Neural crest cell (in vitro differentiated cells): ENCODE measurements around the gene TBC1D22B. TPM values are rescaled to one million over a fixed set of nuclear protein-coding genes. Genes with fewer than 3 reads are reported as not detected.

ENCODE experiments used
- DNase-seq: peaks from one replicate; pipeline ENCODE4 v3.0.0; 2021; ENCODE audit warnings: low read depth, mixed read lengths, low spot score
- H3K27ac Mint-ChIP-seq: one replicate; pipeline ENCODE4 v1.8.0; 2021; ENCODE audit warnings: mild to moderate bottlenecking, mixed read lengths; ENCODE audit not compliant: unreplicated experiment
- H3K27me3 Mint-ChIP-seq: 2 replicates; pipeline ENCODE4 v1.8.0; 2021; ENCODE audit warnings: low read depth, mild to moderate bottlenecking, mixed read lengths
- H3K36me3 Mint-ChIP-seq: 2 replicates; pipeline ENCODE4 v1.8.0; 2021; ENCODE audit warnings: low read depth, mild to moderate bottlenecking, mixed read lengths
- H3K4me1 Mint-ChIP-seq: 2 replicates; pipeline ENCODE4 v1.8.0; 2021; ENCODE audit warnings: mixed read lengths
- H3K4me3 Mint-ChIP-seq: one replicate; pipeline ENCODE4 v1.8.0; 2021; ENCODE audit warnings: mild to moderate bottlenecking, mixed read lengths
- H3K9me3 Mint-ChIP-seq: 2 replicates; pipeline ENCODE4 v1.8.0; 2021; ENCODE audit warnings: mixed read lengths
- total RNA-seq: library from RNA; stranded (reverse); gene quantifications from 2 replicates; pipeline ENCODE4 v1.2.1, GENCODE V29; 2021
- TF ChIP-seq, protein P1 (sequence below): fragments of 200-600 bp; sonication (generic); conservative IDR thresholded peaks from 2 replicates; pipeline ENCODE4 v1.5.0; 2021; ENCODE audit warnings: antibody characterized with exemption, mild to moderate bottlenecking

TBC1D22B gene
- total RNA-seq, 1 donor from 2014 or later, result 11.1 TPM

DNA sequence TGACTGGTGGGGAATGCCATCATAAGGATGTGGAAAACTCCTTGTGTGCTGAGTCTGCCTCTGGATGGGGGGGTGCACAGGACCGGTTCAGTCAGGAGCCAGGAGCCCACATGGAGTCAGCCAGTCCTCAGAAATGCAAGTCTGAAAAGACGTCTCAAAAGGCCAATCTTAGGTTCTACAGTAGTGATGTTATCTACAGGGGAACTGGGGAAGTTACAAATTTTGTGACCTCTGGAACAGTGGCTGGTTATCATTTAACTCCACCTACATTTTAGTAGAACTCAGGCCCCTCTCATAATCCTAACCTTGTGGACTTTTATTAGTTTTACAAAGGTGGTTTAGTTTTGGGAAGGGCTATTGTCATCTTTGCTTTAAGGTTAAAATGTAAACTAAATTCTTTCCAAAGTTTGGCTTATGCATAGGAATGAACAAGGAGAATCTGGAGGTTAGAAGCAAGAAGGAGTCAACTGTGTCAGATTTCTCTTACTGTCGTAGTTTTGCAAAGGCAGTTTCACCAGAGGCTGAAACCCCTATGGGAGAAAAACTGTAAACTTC lies 13.7 kb upstream of the TBC1D22B start:
- no peaks in the 10 kb centered on the region for H3K4me1 Mint-ChIP-seq
- H3K36me3 Mint-ChIP-seq, result no peaks in the 10 kb centered on the region
- TF ChIP-seq, protein P1, sequence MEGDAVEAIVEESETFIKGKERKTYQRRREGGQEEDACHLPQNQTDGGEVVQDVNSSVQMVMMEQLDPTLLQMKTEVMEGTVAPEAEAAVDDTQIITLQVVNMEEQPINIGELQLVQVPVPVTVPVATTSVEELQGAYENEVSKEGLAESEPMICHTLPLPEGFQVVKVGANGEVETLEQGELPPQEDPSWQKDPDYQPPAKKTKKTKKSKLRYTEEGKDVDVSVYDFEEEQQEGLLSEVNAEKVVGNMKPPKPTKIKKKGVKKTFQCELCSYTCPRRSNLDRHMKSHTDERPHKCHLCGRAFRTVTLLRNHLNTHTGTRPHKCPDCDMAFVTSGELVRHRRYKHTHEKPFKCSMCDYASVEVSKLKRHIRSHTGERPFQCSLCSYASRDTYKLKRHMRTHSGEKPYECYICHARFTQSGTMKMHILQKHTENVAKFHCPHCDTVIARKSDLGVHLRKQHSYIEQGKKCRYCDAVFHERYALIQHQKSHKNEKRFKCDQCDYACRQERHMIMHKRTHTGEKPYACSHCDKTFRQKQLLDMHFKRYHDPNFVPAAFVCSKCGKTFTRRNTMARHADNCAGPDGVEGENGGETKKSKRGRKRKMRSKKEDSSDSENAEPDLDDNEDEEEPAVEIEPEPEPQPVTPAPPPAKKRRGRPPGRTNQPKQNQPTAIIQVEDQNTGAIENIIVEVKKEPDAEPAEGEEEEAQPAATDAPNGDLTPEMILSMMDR, result no peak
- DNase-seq, result no peak
- H3K27me3 Mint-ChIP-seq, result peaks cover 15% of the 10 kb centered on the region
- H3K9me3 Mint-ChIP-seq, result no peaks in the 10 kb centered on the region
- no peak overlapping the region for H3K4me3 Mint-ChIP-seq
- no peak overlapping the region for H3K27ac Mint-ChIP-seq

DNA sequence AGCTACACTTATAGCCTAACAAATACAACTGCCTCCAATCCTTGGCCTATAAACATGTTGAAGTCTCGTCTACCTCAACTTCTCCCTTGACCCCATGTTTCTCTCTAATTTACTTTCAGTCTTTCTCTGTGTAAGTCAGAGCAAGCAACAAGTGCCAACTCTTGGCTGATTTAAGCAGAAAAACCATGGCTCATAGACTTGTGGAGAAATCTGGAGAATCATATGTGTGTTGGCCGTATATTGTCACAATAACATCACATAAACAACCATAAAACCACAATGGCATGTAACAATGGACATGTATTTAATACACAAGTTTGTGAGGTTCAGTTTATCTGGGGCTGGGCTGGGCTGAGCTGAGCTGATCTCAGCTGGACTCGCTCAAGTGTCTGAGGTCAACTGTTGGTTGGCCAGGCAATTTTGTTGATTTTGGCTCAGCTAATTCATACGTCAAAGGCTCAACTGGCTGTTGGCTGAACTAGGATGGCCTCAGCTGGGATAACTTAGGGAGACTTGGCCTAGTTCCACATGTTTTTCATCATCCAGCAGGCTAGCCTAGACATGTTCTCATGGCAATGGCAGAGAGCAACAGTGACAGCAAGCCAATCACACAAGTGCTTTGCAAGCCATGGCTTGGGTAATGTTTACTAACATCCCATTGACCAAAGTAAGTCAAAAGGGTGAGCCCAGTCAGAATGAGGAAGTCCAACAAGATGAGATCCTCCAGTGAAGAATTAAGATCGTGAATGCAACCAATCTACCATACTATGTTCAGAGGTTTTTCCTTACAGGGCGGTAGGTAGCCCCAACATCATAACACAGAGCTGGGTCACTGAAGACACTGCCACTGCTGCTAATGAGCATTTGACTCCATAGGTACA lies 12.9 kb upstream of the TBC1D22B start:
- DNase-seq, result no peak
- Mint-ChIP-seq H3K4me1 (no peaks in the 10 kb centered on the region), H3K9me3 (no peaks in the 10 kb centered on the region), H3K27ac (no peak overlapping the region), H3K27me3 (peaks cover 23% of the 10 kb centered on the region), H3K4me3 (no peak overlapping the region), H3K36me3 (no peaks in the 10 kb centered on the region)
- TF ChIP-seq, protein P1, result no peak

GRCh38 chr6:37251211-37251780 lies 6.3 kb upstream of the TBC1D22B start:
- no peaks in the 10 kb centered on the region for H3K4me1 Mint-ChIP-seq
- H3K4me3 Mint-ChIP-seq, result no peak overlapping the region
- no peaks in the 10 kb centered on the region for H3K36me3 Mint-ChIP-seq
- no peak overlapping the region for H3K27ac Mint-ChIP-seq
- DNase-seq, result no peak
- TF ChIP-seq, protein P1, result no peak
- H3K27me3 Mint-ChIP-seq, result peaks cover 47% of the 10 kb centered on the region
- H3K9me3 Mint-ChIP-seq, result no peaks in the 10 kb centered on the region

DNA sequence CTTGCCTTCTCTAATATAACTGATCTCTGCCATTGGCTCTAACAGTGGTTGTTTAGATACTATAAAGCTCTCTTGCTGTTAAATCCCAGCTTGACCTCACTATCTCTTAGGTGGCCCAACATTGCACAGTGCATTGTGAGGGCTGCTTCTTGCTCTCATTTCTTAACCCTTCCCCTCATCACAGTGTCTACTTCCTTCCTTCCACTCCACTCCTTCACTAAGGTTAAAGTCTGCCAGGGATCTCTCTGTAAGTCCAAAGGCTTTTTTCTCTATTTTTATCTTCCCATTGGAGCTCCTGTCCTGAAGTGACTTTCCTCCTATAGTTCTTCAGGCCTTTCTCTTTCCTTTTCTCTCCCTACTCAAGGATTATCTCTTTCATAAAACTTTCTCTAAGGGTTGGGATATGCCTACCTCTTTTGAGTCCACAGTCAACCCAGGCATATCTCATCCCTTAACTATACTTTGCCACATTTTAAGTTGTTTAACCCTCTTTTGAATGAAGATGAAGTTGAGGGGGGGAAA lies 4.0 kb upstream of the TBC1D22B start:
- H3K4me1 Mint-ChIP-seq, result peaks cover 12% of the 10 kb centered on the region
- H3K9me3 Mint-ChIP-seq, result no peaks in the 10 kb centered on the region
- H3K27ac Mint-ChIP-seq, result no peak overlapping the region
- H3K4me3 Mint-ChIP-seq, result no peak overlapping the region
- DNase-seq, result no peak
- TF ChIP-seq, protein P1, result no peak
- H3K27me3 Mint-ChIP-seq, result peaks cover 45% of the 10 kb centered on the region
- H3K36me3 Mint-ChIP-seq, result no peaks in the 10 kb centered on the region

- no peak for DNase-seq
- Mint-ChIP-seq H3K9me3 (no peaks in the 10 kb centered on the region), H3K4me3 (peak overlapping the region; percentile 42), H3K4me1 (peaks cover 20% of the 10 kb centered on the region), H3K27me3 (peaks cover 33% of the 10 kb centered on the region), H3K27ac (no peak overlapping the region), H3K36me3 (no peaks in the 10 kb centered on the region)
- TF ChIP-seq, protein P1, result no peak
Observed at GRCh38 chr6:37254881-37255280, 2.7 kb upstream of the TBC1D22B start.
